Calu3 (cell line): ENCODE measurements around the gene FRMPD4. TPM values are rescaled to one million over a fixed set of nuclear protein-coding genes. Genes with fewer than 3 reads are reported as not detected.
"Not testable (repeated sequence)": the region's sequence is repeated elsewhere in the genome, so short reads cannot be mapped to it uniquely, and the experiment has no call there.

Experiments
- BruUV-seq: library from RNA; stranded (reverse); fragments of 400-500 nt; replicated peaks from 2 replicates; lab custom pipeline; 2021; lab: Mats Ljungman, UMichigan
- CTCF ChIA-PET: fragments of 300-600 bp; sonication (Branson Sonifier 250); formaldehyde crosslinking; loops from one replicate; lab custom pipeline; 2022; ENCODE audit warnings: antibody characterized with exemption; lab: Charles Lee
- DNase-seq: peaks from one replicate; pipeline ENCODE4 v3.0.0; 2022
- H3K27ac Mint-ChIP-seq: one replicate; pipeline ENCODE4 v1.8.0; 2022; ENCODE audit warnings: mixed read lengths; ENCODE audit not compliant: unreplicated experiment
- H3K27me3 Mint-ChIP-seq: one replicate; pipeline ENCODE4 v1.8.0; 2022; ENCODE audit warnings: mixed read lengths; ENCODE audit not compliant: unreplicated experiment
- H3K36me3 Mint-ChIP-seq: one replicate; pipeline ENCODE4 v1.8.0; 2022; ENCODE audit warnings: mild to moderate bottlenecking, moderate library complexity, mixed read lengths; ENCODE audit not compliant: insufficient read depth, unreplicated experiment
- H3K4me1 Mint-ChIP-seq: one replicate; pipeline ENCODE4 v1.8.0; 2022; ENCODE audit warnings: mild to moderate bottlenecking, low read depth, mixed read lengths; ENCODE audit not compliant: unreplicated experiment
- H3K4me3 Mint-ChIP-seq: one replicate; pipeline ENCODE4 v1.8.0; 2022; ENCODE audit warnings: mild to moderate bottlenecking, low read depth, moderate library complexity, mixed read lengths; ENCODE audit not compliant: unreplicated experiment
- H3K9me3 Mint-ChIP-seq: one replicate; pipeline ENCODE4 v1.8.0; 2022; ENCODE audit warnings: low read depth, mixed read lengths; ENCODE audit not compliant: unreplicated experiment
- intact Hi-C: fragments of 100-400 bp; cut with micrococcal nuclease; formaldehyde crosslinking; loops from one replicate; pipeline ENCODE4 v1.10.0; 2022; ENCODE audit not compliant: unreplicated experiment
- total RNA-seq: library from RNA; stranded (reverse); gene quantifications from 2 replicates; pipeline ENCODE4 v1.2.3, GENCODE V29; 2022
- TF ChIP-seq, protein P1 (sequence below): fragments of 200-600 bp; IDR thresholded peaks from one replicate; pipeline ENCODE4 v1.8.0; 2022; ENCODE audit warnings: antibody characterized with exemption; ENCODE audit not compliant: unreplicated experiment

Gene FRMPD4
- total RNA-seq, 1 experiment from 2014 or later, result not detected

DNA sequence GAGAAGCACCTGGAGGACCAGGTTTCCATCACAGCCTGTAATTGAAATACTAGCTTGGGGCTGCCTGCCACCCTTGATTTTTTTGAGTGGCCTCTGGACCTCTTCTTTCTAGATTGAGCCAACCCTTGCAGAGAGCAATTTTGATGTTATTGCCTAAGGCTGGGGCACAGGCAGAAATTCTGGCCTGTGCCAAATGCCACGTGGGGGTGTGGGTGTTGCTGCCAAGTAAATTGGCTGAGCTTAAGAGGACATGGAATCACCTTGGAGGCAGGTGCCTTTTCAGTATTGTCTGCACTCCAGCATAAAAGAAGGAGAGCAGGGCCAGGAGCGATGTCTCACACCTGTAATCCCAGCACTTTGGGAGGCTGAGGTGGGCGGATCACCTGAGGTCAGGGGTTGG is 366.9 kb downstream of the FRMPD4 start:
- no peaks in the 10 kb centered on the region for H3K9me3 Mint-ChIP-seq
- BruUV-seq, result no TSS peak
- DNase-seq, result no peak
- intact Hi-C loops, result no loop called here
- H3K27me3 Mint-ChIP-seq, result peaks cover 19% of the 10 kb centered on the region
- no peak overlapping the region for H3K4me3 Mint-ChIP-seq
- TF ChIP-seq, protein P1, sequence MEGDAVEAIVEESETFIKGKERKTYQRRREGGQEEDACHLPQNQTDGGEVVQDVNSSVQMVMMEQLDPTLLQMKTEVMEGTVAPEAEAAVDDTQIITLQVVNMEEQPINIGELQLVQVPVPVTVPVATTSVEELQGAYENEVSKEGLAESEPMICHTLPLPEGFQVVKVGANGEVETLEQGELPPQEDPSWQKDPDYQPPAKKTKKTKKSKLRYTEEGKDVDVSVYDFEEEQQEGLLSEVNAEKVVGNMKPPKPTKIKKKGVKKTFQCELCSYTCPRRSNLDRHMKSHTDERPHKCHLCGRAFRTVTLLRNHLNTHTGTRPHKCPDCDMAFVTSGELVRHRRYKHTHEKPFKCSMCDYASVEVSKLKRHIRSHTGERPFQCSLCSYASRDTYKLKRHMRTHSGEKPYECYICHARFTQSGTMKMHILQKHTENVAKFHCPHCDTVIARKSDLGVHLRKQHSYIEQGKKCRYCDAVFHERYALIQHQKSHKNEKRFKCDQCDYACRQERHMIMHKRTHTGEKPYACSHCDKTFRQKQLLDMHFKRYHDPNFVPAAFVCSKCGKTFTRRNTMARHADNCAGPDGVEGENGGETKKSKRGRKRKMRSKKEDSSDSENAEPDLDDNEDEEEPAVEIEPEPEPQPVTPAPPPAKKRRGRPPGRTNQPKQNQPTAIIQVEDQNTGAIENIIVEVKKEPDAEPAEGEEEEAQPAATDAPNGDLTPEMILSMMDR, result no peak
- no peak overlapping the region for H3K27ac Mint-ChIP-seq
- no peaks in the 10 kb centered on the region for H3K36me3 Mint-ChIP-seq
- no peaks in the 10 kb centered on the region for H3K4me1 Mint-ChIP-seq
- CTCF ChIA-PET, result interaction anchor here (0.6 kb wide), 1 partner anchor 16 kb away, joined by 3 read pairs; no protein-coding TSS in a partner anchor

DNA sequence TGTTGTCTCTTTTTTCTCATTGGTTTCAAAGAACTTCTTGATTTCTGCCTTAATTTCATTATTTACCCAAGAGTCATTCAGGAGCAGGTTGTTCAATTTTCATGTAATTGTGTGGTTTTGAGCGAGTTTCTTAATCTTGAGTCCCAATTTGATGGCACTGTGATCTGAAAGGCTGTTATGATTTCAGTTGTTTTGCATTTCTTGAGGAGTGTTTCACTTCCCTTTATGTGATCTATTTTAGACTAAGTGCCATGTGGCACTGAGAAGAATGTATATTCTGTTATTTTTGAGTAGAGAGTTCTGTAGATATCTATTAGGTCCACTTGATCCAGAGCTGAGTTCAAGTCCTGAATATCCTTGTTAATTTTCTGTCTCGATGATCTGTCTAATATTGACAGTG is 377.1 kb downstream of the FRMPD4 start:
- H3K27me3 Mint-ChIP-seq, result peaks cover 29% of the 10 kb centered on the region
- DNase-seq, CTCF ChIA-PET, H3K27ac Mint-ChIP-seq, H3K4me1 Mint-ChIP-seq, intact Hi-C loops, BruUV-seq, H3K36me3 Mint-ChIP-seq, H3K4me3 Mint-ChIP-seq, H3K9me3 Mint-ChIP-seq: not testable (repeated sequence)

DNA sequence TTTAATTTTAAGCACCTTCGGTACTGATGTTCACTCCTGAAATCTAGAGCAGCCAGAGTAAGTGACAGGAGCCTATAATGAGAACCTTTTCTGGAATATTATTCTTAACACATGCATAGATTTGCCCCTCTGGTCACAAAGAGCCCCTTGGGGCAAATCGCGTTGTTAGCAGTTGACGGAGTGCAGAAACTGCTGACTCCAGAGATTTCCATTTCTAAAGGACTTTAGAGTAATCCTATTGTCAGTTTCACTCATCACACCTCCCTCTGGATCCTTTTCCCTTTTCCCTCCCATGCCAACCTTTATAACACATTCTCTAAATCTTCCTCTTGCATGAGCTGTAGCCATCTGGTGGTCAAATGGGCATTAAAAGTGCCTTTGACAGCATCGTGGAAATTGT is 388.0 kb downstream of the FRMPD4 start:
- DNase-seq, result no peak
- H3K4me3 Mint-ChIP-seq, result no peak overlapping the region
- no peaks in the 10 kb centered on the region for H3K36me3 Mint-ChIP-seq
- peaks cover 17% of the 10 kb centered on the region for H3K27me3 Mint-ChIP-seq
- CTCF ChIA-PET, result no interaction called here
- TF ChIP-seq, protein P1, result no peak
- H3K4me1 Mint-ChIP-seq, result no peaks in the 10 kb centered on the region
- H3K9me3 Mint-ChIP-seq, result no peaks in the 10 kb centered on the region
- H3K27ac Mint-ChIP-seq, result no peak overlapping the region
- intact Hi-C loops, result no loop called here
- no TSS peak for BruUV-seq

DNA sequence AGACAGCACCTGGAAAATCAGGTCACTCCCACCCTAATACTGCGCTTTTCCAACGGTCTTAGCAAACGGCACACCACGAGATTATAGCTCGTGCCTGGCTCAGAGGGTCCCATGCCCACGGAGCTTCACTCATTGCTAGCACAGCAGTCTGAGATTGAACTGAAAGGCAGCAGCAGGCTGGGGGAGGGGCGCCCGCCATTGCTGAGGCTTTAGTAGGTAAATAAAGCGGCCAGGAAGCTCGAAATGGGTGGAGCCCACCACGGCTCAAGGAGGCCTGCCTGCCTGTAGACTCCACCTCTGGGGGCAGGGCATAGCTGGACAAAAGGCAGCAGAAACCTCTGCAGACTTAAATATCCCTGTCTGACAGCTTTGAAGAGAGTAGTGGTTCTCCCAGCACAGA is 399.8 kb downstream of the FRMPD4 start:
- H3K4me1 Mint-ChIP-seq, BruUV-seq, H3K9me3 Mint-ChIP-seq, intact Hi-C loops, H3K4me3 Mint-ChIP-seq, H3K36me3 Mint-ChIP-seq, H3K27ac Mint-ChIP-seq: not testable (repeated sequence)
- CTCF ChIA-PET, result interaction anchor here (1.1 kb wide), 1 partner anchor 11 kb away, joined by 3 read pairs; no protein-coding TSS in a partner anchor
- H3K27me3 Mint-ChIP-seq, result peaks cover 33% of the 10 kb centered on the region
- DNase-seq, result peak; percentile 37

DNA sequence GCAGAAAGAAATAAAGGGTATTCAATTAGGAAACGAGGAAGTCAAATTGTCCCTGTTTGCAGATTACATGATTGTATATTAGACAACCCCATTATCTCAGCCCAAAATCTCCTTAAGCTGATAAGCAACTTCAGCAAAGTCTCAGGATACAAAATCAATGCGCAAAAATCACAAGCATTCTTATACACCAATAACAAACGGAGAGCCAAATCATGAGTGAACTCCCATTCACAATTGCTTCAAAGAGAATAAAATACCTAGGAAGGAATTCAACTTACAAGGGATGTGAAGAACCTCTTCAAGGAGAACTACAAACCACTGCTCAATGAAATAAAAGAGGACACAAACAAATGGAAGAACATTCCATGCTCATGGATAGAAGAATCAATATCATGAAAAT is 404.0 kb downstream of the FRMPD4 start:
- H3K4me3 Mint-ChIP-seq, H3K9me3 Mint-ChIP-seq, CTCF ChIA-PET, DNase-seq, intact Hi-C loops, H3K36me3 Mint-ChIP-seq, H3K27ac Mint-ChIP-seq, H3K4me1 Mint-ChIP-seq, BruUV-seq: not testable (repeated sequence)
- H3K27me3 Mint-ChIP-seq, result peaks cover 33% of the 10 kb centered on the region

DNA sequence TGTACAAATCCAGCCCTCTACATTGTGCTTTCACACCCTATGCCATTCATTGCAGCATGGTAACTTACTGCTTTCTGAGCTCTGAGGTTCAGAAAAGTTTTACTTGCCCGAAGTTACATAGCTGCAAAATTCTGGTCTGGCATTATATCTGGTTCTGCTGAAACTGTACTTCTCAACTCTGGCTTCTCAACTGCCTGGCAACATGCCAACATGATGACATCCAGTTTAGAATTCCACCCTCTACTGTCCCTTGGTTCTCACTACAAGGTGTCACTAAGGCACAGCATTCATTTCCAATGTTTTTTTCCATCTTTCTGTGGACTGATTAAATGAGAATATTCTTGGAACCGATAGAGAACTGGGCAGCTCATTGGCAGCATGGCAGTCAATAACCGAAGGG is 410.1 kb downstream of the FRMPD4 start:
- CTCF ChIA-PET, result no interaction called here
- TF ChIP-seq, protein P1, result no peak
- H3K4me3 Mint-ChIP-seq, result no peak overlapping the region
- H3K27ac Mint-ChIP-seq, result no peak overlapping the region
- BruUV-seq, result no TSS peak
- H3K36me3 Mint-ChIP-seq, result no peaks in the 10 kb centered on the region
- H3K9me3 Mint-ChIP-seq, result no peaks in the 10 kb centered on the region
- intact Hi-C loops, result no loop called here
- DNase-seq, result no peak
- H3K27me3 Mint-ChIP-seq, result no peaks in the 10 kb centered on the region
- no peaks in the 10 kb centered on the region for H3K4me1 Mint-ChIP-seq
